Epidermal melanocyte (primary cell): Measurements from ENCODE around the gene TASOR2.
A peak's percentile ranks its signal among the peaks of the same experiment; 100 is the strongest.

Experiments
- DNase-seq: peaks from one replicate; pipeline ENCODE4 v3.0.0; 2011; ENCODE audit warnings: low spot score; ENCODE audit not compliant: insufficient read length

TASOR2 gene

GRCh38 chr10:5655121-5655520 lies 29.5 kb upstream of the TASOR2 start:
- DNase-seq, result no peak

DNA sequence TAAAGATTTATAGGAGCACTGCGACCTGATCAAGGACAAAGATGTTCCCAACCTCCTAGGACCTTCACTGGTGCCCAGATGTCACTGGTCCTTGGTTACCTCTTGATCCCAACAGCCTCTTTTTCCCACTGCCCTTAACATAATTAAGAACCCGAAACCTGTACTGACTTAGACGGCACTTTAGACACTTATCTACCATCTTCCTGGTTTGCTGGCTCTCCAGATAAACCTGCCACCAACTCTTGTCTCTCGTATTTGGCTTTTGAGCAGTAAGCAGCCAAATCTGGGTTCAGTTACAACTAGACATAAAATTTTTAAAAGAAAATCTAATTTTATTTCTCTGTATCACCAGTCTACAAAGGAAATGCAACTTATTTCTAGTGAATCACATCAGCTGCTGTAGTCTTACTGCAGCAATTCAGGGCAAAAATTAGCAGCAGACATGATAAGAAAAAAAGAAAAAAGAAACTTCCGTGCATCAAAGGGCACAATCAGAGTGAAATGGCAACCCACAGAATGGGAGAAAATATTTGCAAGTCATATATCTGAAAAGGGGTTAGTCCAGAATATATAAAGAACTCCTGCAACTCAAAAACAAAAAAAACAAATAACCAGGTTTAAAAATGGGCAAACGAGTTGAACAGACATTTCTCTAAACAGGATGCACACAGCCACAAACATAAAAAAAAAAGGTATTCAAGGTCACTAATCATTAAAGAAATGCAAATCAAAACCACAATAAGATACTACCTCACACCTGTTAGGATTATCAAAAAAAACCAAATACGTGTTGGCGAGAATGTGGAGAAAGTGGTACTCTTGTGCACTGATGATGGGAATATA lies 27.7 kb upstream of the TASOR2 start:
- no peak for DNase-seq

- no peak for DNase-seq
Measured at GRCh38 chr10:5658871-5659618, 25.6 kb upstream of the TASOR2 start.

DNA sequence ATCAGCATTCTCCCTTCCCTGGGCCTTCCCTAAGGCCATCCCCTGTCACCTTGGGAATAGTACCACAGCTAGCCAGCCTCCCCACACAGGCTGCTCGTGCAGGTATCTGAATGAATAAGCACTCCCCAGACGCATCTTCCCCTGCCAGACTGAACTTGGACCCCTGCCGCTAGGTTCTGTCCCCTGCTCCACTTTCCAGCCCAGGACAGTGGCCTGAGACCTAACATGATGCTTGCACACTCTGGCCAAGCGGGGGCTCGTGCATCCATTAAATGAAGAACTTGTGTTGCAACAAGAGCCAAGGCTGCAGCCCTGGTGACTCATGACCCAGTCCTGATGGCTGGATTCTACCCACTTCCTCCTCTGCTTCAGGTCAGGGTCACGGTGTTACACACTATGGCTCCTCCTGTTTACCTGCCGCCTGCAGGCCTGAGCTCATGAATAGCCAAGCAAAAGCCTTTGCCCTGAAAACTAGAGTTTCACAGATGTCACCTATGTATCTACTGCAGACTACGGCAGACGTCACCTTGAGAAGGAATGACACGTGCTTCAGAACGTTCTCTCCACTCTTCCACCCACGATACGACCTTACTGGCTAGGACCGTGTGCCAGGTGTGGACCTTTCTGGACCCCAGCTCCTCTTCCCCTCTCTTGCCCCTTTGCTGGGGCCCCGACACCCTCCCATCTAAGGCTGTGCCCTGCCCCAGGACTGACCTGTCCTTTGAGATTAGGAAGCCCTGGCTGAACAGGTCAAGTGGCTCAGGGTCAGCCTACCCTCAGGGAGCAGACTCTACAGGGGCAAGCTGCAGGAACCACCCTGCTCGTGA lies 24.7 kb upstream of the TASOR2 start:
- DNase-seq, result no peak

- no peak for DNase-seq
Measured at GRCh38 chr10:5661043-5661442, 23.6 kb upstream of the TASOR2 start.

GRCh38 chr10:5662708-5663579 lies 21.7 kb upstream of the TASOR2 start:
- no peak for DNase-seq

DNA sequence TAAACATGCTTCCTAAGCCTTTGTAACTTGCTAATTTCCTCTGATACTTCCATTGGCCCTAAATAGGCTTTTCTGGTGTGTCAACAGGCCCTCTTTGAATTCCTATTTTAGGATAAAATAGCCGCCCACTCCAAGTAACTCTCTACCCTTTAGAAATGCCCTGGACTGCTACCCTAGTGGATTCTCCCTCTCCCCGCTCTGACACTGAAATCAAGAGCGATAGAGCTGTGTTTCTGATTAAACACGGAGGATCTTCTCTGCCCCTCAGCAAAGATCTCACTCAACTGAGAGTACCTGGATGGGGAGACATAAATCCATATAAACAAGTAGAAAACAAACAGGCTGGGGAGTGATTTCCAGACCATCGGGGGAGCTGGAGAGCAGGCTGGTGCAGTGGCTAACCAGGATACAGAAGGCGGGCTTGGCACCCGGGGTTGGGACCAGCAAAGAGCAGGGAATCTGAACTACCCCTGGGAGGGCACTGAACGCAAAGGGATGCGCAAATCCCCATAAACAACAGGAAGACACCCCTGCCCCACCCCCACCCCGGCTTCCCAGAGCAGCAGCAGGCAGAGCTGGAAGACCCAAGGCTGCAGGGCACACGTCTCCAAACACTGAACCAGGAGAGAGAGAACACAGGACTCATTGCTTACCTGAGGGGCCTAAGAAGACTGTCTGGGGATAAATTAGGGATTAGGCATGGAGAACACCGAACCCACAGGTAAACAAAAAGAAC lies 20.8 kb upstream of the TASOR2 start:
- DNase-seq, result no peak

DNA sequence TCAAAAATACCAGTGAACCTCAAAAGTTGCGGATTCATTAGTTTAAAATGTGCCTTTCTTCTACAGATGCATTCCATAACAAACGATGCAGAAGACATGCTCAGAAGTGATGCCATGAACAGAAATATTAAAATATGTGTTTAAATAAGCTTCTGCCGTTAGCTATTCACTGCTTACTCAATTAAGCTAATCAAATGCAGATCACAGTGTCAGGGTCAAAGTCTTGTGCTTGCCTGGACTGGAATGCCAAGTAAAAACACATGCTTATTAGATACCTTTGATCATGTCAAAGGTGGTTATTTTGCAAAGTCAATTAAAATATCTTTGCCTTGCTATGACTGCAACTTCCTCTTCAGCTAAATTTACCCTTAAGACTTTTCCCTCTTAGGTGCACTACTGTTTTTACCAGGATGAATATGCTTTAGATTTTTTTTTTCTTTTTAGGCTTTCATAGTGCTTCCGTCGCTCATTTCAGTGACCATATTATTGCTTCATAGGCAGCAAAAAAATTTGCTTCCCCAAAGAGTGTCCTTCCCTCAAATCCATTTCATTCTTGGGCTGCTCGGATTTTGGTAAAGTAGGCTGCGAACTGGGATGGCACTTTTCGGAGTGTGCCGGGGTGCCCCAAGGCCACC lies 19.1 kb upstream of the TASOR2 start:
- DNase-seq, result no peak

- peak; percentile 72 for DNase-seq
Measured at GRCh38 chr10:5666008-5666840, 18.4 kb upstream of the TASOR2 start, which contains the start of gene ASB13. Gene ASB13, minus strand, starts transcription at chr10:5666595. Its CDS starts 44 bp downstream, at chr10:5666551.

DNA sequence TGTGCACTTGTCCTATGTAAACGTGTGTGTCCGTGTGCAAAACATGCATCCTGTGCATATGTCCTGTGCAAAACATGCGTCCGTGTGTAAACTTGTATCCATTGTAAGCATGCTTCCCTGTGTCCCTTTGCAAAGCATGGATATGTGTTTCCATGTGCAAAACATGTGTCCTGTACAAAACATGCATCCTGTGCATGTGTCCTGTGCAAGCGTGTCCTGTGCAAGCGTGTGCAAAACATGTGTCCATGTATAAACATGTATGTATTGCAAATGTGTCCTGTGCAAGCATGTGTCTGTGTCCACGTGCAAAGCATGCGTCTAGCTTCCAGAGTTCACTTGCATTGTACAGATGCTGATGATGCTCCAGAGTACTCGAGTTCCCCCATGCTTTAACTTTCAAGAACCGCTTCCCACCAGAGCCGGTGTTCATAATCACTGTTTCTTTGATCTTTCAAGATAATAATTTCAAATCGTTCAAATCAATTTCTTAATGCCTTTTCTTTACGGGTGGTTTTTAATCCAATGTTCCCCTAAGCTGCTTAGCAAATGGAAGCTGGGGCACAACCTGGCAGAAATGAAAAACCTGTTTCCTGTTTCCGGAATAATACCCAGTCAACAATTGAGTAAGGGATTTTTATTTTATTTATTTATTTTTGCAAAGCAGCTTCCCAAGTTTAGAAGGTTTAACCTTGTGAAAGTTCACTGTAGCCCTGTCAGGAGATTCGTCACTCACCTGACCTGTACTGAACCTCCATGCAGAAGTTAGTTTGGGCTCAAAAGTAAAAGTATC lies 17.6 kb upstream of the TASOR2 start:
- no peak for DNase-seq

DNA sequence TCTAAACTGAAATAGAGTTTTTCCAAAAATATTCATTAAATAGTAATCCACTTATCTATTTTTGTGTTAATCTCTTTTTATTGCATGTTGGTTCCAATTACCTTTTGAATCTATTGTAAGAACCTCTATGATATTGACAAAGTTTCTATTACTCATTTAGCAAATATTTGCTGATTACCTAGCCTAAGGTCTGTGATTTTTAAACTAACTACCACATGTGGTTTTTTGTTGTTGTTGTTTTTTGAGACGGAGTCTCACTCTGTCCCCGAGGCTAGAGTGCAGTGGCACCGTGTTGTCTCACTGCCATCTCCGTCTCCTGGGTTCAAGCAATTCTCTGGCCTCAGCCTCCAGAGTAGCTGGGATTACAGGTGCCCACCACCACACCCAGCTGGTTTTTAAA lies 16.2 kb upstream of the TASOR2 start:
- DNase-seq, result no peak

GRCh38 chr10:5669604-5670003 lies 15.0 kb upstream of the TASOR2 start:
- no peak for DNase-seq

GRCh38 chr10:5670662-5671375 lies 13.8 kb upstream of the TASOR2 start:
- no peak for DNase-seq

DNA sequence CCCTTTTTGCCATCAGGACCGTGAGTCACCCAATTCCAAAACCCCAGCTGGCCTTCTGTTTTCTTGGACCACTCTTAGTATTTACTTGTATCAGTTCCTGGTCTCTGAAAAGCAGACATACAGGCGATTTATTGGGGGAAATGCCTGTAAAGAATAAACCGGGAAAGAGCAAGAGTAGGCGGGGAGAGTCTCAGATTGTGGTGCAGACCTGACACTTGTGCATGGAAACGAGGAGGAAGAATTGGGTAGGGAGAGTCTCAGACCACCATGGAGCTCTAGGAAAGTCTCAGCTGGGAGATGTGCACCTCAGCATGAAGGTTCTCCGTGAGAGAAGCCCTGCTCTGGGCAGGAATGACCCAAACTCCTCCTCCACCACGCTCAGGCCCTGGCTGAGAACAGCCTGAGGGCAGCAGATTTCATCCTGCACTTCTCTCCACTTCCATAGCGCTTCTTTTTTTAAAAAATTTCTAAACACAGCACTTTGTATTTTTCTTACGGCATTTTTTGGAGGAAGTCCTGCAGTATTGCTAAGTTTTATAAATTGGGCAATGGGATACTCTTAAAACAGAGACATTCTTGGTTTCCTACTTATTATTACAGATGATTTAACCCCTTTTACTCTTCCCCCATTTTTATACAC lies 6.1 kb upstream of the TASOR2 start:
- no peak for DNase-seq

DNA sequence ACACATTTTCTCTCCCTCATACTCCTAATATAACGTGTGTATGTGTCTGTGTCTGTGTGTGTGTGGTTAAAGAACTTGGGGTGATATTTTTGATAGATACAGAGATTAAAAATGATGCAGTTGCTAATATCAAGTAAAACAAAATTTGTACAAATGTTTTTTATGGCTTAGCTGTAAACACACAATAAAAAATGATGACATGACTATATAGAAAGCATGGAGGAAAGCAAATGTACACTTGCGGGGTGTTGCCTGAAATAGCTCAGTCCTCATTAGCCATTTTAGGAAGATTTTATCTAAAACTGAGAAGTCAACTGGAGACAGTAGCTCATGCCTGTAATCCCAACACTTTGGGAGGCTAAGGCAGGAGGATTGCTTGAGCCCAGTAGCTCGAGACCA lies 5.6 kb upstream of the TASOR2 start:
- DNase-seq, result no peak

GRCh38 chr10:5679606-5680005 lies 5.0 kb upstream of the TASOR2 start:
- DNase-seq, result no peak

GRCh38 chr10:5681930-5682329 lies 2.7 kb upstream of the TASOR2 start:
- no peak for DNase-seq
